NCI-H1436 (cell line): Measurements from ENCODE around the gene MINDY3.

Source experiments
- DNase-seq: peaks from one replicate; lab custom pipeline; 2025; lab: John Stamatoyannopoulos, UW

The MINDY3 gene

DNA sequence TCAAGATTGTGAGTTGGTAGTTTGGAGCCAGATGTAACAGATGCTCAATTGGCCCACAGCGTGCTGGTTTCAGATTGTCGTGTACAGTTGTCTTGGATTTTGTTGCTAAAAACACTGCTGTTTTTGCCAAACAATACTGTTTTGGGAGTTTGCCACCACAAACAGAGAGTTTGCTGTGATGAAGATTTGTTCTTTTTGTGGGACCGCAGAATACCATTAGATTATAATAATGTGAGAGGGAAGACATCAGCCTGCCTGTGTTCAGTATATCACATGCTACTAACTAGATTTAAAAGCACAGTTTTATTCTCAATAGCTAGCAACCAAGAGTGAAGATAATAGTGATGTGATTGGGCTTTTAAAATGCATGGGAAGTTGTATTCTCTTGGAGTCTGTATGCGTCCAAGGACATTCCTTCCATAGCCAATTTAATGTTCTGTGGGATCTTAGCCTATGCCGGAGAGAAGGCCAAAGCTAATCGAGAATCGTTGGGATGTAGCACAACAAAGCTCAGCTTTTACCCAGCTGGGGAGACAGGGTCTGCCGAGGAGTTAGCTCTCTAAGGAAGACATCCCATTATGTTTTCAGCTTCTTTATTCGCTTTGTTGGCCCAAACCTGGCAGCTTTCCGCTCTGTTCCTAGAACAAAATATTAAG lies 121.9 kb downstream of the MINDY3 start:
- DNase-seq = no peak

DNA sequence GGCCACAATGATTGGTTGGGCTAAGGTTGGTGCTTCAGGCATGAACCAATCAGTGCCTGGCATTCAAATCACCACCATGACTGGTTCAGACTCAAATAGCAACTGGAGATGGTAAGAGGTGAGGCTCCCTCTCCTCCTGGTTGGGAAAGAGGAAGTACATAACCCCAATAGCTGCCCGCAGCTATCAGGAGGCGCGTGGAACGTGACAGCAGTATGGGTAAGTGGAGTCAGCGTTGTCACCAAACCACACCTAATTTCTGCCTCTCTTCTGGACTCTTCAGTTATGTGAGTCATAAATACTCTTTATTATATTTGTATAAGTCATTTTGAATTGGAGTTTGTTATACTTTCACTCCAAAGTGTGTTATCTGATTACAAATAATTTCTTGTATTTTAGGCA lies 122.7 kb downstream of the MINDY3 start:
- DNase-seq = no peak

DNA sequence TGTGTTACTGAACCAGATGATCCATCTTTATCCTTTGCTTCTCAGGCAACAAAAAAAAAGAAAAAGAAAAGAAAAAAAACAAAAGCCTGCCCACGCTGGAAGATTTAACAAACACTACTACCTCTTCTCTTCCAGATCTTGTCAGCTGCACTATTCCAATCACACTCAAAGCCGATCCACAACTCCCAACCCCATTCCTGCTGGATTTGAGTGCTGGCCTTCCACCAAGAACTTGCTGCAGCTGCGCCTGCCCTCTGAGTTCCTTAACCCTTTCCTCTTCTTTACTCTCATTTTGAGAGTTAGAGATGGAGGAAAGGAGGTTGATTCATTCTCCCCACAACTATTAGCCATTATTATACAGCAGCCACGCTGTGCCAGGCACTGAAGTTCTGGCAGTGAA lies 124.5 kb downstream of the MINDY3 start:
- no peak for DNase-seq

DNA sequence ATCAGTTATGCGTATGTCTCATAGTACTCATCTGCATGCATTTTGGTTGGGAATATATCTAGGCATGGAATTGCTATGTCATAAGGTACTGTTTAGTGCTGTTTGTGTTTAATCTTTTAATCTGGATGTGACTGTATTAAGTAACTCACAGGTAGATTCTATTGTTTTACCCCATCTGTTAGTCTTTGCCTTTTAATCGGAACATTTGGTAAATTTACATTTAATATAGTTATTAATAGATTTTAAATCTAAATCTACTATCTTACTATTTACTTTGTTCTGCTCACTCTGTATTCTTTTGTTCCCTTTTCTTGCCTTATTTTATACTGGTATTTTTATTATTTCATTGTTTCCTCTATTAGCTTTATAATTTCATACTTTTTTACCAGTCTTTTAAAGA lies 130.0 kb downstream of the MINDY3 start:
- DNase-seq = no peak

DNA sequence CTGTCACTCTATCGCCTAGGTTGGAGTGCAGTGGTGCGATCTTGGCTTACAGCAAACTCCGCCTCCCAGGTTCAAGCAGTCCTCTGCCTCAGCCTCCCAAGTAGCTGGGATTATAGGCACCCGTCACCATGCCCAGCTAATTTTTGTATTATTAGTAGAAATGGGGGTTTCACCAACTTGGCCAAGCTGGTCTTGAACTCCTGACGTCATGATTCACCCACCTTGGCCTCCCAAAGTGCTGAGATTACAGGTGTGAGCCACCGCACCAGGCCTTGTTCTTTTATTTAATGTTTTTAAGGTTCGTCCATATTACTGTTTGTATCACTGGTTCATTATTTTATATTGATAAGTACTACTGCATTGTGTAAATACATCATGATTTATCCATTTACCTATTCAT lies 130.4 kb downstream of the MINDY3 start:
- no peak for DNase-seq
